HFFc6 (cell line): ENCODE results near the gene PLTP. TPM values are rescaled to one million over a fixed set of nuclear protein-coding genes. Genes with fewer than 3 reads are reported as not detected.

Experiments
- DNase-seq: peaks from one replicate; pipeline ENCODE4 v3.0.0-alpha.2; 2018
- H3K27ac Mint-ChIP-seq: 2 replicates; pipeline ENCODE4 v1.8.0; 2020; ENCODE audit warnings: mild to moderate bottlenecking, mixed read lengths
- H3K27me3 Mint-ChIP-seq: 2 replicates; pipeline ENCODE4 v1.8.0; 2021; ENCODE audit warnings: mild to moderate bottlenecking, moderate library complexity, mixed read lengths; ENCODE audit not compliant: insufficient read depth
- H3K36me3 Mint-ChIP-seq: 2 replicates; pipeline ENCODE4 v1.8.0; 2021; ENCODE audit warnings: low read depth, mixed read lengths
- H3K4me1 Mint-ChIP-seq: 2 replicates; pipeline ENCODE4 v1.8.0; 2020; ENCODE audit warnings: low read depth, mixed read lengths
- H3K4me3 Mint-ChIP-seq: 2 replicates; pipeline ENCODE4 v1.8.0; 2020; ENCODE audit warnings: mild to moderate bottlenecking, moderate library complexity, mixed read lengths
- H3K9me3 Mint-ChIP-seq: 2 replicates; pipeline ENCODE4 v1.8.0; 2020; ENCODE audit warnings: mild to moderate bottlenecking, mixed read lengths
- total RNA-seq, 6 experiments: library from RNA; stranded (reverse); fragmentation: NEBNext Ultra II Directional; extraction: Animal tissue kit (Norgen Biotek cat#: 25700); gene quantifications; 2 replicates in 1 of 6; 3 replicates in 5 of 6; pipeline ENCODE4 v1.2.3, GENCODE V29; 2021
- TF ChIP-seq, protein P1 (sequence below): fragments of 200-600 bp; sonication (generic); IDR thresholded peaks from 2 replicates; pipeline ENCODE4 v1.5.0; 2021; ENCODE audit warnings: antibody characterized with exemption, mild to moderate bottlenecking

The PLTP gene
- total RNA-seq, 6 experiments from 2014 or later: 8.3 to 13.6 (median 11.1) TPM

DNA sequence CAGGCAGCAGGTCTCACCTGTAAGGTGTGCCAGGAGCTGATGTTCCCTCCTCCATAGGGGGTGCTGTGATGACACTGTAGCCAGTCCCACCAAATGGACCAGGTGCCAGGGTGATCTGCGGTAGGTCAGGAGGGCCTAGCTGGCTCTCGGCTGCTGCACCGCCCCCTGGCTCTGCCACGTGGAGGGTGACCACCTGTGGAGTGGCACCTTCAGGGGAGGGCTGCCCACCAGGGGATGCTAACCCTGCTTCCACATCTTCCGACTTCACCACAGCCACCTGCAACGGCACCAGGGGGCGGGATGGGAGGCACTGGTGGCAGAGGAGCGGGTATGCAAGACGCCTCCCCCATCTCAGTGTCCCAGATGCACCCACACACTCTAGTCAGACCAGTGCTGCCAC, 41.7 kb upstream of the PLTP start:
- no peak overlapping the region for H3K27ac Mint-ChIP-seq
- no peak for DNase-seq
- peaks cover 2% of the 10 kb centered on the region; the same call in 1 of the 2 replicates for H3K27me3 Mint-ChIP-seq
- H3K4me3 Mint-ChIP-seq: no peak overlapping the region
- H3K4me1 Mint-ChIP-seq: no peaks in the 10 kb centered on the region
- no peaks in the 10 kb centered on the region for H3K9me3 Mint-ChIP-seq
- TF ChIP-seq, protein P1, sequence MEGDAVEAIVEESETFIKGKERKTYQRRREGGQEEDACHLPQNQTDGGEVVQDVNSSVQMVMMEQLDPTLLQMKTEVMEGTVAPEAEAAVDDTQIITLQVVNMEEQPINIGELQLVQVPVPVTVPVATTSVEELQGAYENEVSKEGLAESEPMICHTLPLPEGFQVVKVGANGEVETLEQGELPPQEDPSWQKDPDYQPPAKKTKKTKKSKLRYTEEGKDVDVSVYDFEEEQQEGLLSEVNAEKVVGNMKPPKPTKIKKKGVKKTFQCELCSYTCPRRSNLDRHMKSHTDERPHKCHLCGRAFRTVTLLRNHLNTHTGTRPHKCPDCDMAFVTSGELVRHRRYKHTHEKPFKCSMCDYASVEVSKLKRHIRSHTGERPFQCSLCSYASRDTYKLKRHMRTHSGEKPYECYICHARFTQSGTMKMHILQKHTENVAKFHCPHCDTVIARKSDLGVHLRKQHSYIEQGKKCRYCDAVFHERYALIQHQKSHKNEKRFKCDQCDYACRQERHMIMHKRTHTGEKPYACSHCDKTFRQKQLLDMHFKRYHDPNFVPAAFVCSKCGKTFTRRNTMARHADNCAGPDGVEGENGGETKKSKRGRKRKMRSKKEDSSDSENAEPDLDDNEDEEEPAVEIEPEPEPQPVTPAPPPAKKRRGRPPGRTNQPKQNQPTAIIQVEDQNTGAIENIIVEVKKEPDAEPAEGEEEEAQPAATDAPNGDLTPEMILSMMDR: peak; percentile 36; the same call in 1 of the 2 replicates
- peaks cover 22% of the 10 kb centered on the region for H3K36me3 Mint-ChIP-seq

DNA sequence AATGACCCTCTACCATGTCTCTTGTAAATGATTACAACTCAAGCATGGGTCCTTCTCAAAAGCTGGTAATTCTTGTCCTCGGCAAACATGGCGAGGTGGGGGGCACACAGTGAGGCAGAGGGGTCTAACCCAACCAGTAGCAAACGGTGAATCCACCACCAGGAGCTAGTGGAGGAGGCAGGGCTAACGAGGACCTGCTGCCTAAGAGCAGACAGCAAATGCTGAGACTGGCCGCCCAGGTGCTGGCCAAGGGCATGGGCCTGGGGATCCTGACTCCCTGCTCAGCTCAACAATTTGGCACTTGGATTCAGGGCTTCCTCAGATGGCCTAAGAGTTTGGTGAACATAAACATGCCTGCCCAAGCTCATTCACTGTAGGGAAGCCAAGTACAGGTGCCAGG, 40.9 kb upstream of the PLTP start:
- TF ChIP-seq, protein P1: no peak
- Mint-ChIP-seq H3K27me3 (peaks cover 5% of the 10 kb centered on the region; the same call in 1 of the 2 replicates), H3K27ac (no peak overlapping the region), H3K9me3 (no peaks in the 10 kb centered on the region), H3K4me3 (no peak overlapping the region), H3K4me1 (no peaks in the 10 kb centered on the region), H3K36me3 (peaks cover 17% of the 10 kb centered on the region)
- no peak for DNase-seq

DNA sequence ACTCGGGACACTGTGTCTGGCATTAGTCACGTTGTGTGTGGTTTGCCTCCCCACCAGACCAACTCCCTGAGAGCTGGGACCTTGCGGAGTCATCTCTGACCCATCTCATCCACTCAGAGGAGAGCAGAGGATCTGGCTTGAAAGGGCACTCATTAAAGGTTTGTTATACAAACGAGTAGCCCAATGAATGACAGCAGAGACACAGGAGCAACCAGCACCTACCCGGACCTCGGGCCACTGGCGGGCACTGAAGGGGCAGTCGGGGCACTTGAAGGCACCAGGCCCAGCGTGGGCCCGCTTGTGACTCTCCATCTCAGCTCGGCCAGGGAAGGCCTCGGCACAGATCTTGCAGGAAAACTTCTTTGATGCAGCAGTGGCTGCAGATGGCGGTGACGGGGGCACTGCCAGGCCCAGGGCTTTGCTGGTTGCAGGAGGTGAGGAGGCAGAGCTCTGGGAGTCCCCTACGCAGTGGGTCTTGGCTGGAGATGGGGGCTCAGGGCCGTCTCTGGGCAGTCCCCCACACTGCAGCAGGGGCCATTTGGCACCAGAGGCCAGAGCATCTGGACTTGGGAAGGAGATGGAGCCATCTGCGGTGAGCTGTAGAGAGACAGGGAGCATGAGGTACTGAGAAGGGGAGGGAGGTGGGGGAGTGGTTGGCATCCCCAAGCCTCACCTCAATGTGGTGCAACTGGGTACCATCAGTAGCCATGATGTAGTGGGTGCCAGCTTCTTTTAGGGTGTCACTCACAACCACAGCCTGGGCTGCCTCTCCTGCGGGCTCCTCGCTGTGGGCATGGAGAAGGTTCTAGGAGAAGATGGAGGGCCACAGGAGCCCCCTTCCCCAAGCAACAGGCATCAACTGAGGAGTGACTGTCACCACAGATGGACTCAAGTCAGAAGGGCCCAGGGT, 40.2 kb upstream of the PLTP start:
- Mint-ChIP-seq H3K9me3 (no peaks in the 10 kb centered on the region), H3K27me3 (peaks cover 7% of the 10 kb centered on the region; the same call in 1 of the 2 replicates), H3K36me3 (peaks cover 14% of the 10 kb centered on the region), H3K4me3 (no peak overlapping the region), H3K4me1 (no peaks in the 10 kb centered on the region), H3K27ac (peak overlapping the region; percentile 28; the same call in 1 of the 2 replicates)
- DNase-seq: no peak
- TF ChIP-seq, protein P1: no peak

DNA sequence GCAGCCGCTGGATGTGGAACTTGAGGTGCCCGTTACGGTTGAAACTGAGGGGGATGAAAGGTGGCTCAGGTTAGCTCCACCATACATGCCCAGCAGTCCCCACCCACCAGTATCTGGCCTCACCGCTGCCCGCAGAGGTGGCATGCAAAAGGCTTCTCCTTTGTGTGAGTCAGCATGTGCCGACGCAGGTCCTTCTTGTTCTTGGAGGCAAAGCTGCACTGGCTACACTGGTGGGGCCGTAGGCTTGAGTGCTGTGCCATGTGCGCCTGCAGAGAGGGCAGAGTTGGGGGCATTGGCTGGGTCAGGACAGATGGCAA, 38.3 kb upstream of the PLTP start:
- Mint-ChIP-seq H3K4me3 (no peak overlapping the region), H3K9me3 (no peaks in the 10 kb centered on the region), H3K4me1 (peaks cover 14% of the 10 kb centered on the region), H3K27me3 (peaks cover 9% of the 10 kb centered on the region; the same call in 1 of the 2 replicates), H3K36me3 (peaks cover 26% of the 10 kb centered on the region), H3K27ac (no peak overlapping the region)
- TF ChIP-seq, protein P1: no peak
- no peak for DNase-seq

DNA sequence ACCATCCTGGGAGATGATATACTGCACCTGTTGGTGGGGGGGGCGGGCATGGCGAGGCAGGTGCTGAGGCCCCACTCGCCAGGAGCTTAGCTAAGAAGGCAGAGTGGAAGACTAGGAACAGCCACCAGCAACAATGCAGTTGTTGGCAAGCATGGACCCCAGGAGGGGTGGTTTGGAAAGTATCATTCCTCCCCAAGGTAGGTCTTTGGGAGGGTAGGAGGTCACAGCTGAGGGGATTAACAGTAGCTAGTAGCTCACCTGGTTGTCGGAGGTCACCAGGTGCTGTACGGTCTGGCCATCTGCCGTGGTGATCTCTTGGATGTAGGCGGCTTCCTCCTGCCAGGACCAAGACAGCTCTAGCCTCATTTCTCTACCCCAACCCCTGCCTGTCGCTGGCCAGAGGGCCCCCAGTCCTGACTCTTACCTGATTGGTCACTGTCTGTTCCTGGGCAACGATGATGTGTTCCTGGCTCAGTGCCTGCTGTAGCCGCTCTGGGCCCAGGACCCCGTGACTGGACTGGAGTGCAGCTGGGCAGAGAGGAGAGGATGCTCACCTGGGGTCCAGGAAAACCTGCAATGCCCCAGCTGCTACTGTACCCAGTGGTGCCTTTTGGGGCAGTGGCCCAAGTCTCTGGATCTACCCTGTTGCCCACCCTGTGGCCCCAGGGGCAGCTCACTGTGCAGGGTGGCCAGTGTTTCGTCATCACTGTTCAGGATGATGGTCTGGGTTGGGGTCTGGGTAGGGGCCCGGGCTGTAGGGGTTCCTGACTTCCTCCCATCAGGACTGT, 37.8 kb upstream of the PLTP start:
- H3K4me1 Mint-ChIP-seq: peaks cover 14% of the 10 kb centered on the region
- DNase-seq: no peak
- no peak overlapping the region; the same call in 1 of the 2 replicates for H3K27ac Mint-ChIP-seq
- TF ChIP-seq, protein P1: no peak
- H3K4me3 Mint-ChIP-seq: no peak overlapping the region
- H3K36me3 Mint-ChIP-seq: peaks cover 31% of the 10 kb centered on the region
- no peaks in the 10 kb centered on the region for H3K9me3 Mint-ChIP-seq
- peaks cover 9% of the 10 kb centered on the region for H3K27me3 Mint-ChIP-seq
